ENCODE measurements around the gene FGD3.

Gene FGD3

DNA sequence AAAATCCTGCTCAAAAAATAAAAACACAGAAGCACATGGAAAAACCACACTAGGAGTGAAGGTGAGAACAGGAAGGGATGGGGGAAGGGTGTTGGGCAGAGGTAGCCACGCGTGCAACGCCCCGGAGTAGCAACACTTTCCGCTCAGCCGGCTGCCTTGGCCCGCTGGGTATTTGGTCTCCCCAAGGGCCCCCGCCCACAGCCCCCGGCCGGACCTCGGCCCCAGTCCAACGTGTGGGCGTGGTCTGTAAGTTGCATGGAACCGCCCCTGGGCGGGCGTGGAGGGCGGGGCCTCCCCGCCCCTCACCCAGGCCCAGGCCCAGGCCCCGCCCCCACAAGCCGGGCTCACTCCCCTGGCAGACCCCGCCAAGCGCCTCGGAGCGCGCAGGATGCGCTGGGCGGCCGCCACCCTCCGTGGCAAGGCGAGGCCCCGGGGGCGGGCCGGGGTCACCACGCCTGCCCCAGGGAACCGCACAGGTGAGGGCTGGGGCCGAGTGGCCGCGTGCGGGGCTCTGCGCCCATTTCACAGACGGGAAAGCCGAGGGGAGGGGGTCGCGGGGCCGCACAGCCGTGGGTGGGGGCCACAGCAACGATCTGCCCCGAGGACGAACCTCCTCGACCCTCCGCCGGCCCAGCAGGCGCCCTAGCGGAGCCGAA, 111.2 kb downstream of the FGD3 start, which contains the start of gene SUSD3:
SUSD3 (plus strand) TSS at position 347 of the 656 bp plus-strand sequence; CDS start at position 389, 42 bp downstream.
- peak; percentile 48 to 57 for DNase-seq

DNA sequence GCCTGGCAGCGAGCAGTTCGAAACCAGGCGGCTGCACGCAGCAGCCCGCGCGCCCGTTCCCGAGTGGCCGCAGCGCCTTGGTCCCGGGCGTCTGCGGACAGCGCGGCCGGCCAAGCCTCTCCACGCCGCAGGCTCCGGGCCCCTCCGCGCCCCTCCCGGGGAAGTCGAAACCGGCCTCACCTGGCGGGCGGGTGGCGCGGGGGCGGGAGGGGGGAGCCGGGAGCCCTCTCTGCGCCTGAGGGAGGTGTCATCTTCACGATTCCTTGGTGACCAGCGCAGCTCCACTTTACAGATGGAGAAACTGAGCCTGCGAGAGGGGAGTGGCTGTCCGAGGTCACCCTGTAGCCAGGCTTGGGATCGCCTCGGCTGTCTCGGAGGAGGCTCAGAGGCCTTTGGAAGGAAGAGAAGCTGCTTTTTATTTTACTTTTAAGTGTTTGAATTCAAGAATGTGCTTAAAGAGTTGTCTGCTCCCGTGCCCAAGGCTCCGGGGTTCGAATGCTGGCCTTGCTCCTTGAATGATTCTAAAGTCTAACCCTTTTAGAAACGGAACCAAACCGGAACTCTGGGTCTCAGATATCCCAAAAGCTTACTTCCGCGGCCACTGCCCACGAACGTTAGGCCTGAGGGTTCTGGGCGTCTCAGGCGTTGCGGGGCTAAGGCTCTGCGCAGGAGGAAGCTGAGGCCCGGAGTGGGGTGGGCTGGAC, 111.8 kb downstream of the FGD3 start:
- DNase-seq, result peak in 1 of 2 experiments; percentile 23

- no peak for DNase-seq
Observed at GRCh38 chr9:93059715-93060578, 112.6 kb downstream of the FGD3 start.

DNA sequence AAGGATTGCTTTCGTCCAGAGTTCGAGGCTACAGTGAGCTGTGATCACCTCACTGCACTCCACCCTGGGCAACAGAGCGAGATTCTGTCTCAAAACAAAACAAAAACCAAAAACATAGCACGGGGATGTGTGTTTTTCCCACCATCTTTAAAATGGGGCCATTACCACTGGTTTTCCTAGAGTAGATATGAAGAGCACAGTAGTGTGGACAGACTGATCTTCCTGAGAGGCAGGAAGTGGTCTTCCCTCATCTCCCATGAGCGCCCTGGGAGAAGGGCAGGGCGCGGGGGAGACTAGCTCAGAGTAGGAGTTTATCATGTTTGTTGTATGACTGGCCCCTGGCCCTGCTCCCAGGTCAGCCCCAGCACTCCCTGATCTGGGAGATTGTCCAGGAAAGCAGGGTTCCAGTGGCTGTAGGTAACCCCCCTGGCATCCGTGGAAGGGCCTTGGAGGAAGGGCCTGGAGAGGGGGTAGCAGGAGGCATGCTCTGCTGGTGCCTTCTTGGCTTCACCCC, 113.5 kb downstream of the FGD3 start:
- no peak for DNase-seq

GRCh38 chr9:93061260-93061751, 114.0 kb downstream of the FGD3 start:
- DNase-seq, result no peak

GRCh38 chr9:93061791-93062763, 114.8 kb downstream of the FGD3 start:
- no peak for DNase-seq

DNA sequence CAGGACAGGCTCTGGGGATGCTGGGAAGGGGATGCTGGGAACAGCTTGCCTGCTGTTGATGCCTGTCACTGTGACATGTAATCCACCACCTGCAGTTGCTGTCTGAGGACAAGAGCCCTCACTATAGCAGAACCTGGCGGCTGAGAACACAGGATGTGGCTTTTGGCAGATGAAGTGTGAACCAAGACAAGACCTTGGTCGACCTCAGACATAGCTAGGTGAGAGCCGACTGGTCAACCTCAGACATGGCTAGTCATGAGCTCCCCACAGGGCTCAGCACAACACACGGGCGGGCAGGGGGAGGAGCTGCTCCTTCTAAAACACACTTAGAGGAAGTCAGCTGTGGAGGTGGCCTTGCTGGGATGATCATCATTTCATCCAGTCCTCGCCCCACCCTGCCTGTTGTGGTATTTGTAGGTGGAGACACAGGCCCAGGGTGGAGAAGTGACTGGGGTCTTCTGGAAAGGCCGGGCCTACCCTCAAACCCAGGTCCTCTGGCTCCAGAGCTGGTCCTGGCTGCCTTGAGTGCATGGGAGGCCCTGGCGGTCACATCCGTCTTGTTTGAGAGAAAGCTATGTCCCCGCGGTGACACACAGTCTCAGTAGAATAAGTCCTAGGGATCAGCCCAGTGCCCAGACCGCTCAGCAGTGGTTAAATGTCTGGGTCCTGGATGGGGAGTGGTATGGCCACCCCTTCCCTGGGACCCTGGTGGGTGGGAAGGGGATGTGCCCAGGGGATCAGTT, 117.2 kb downstream of the FGD3 start:
- peak; percentile 79 to 82 for DNase-seq

GRCh38 chr9:93065135-93065720, 117.9 kb downstream of the FGD3 start:
- DNase-seq, result no peak

- DNase-seq, result no peak
Observed at GRCh38 chr9:93066978-93067603, 119.8 kb downstream of the FGD3 start.

DNA sequence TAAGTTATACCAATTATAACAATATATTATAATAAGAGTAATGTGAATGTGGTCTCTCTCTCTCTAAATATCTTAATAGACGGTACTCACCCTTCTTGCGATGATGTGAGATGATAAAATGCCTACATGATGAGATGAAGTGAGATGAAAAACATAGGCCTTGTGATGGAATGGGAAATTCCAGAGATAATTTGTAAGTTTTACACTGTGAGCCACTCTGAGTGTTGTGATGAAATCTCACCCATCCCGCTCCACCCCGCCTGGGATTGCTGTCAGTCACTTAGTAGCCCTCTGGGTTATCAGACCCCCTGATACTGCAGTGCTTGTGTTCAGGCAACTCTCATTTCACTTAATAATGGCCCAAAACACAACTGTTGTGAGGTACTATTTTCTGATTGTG, 121.6 kb downstream of the FGD3 start:
- no peak for DNase-seq

DNA sequence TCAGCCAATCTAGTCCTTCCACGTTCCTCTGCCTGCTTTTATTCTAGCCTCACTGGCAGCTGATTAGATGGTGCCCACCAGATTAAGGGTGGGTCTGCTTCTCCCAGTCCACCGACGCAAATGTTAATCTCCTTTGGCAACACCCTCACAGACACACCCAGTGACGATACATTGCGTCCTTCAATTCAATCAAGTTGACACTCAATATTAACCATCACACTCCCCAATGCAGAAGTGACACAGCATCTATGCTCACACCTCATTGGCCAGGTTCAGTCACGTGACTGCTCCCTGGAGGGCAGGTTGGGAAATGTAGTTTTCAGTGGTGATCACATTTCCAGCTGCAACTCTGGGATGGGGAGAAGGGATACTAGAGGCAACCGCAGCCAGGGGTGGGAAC, 124.1 kb downstream of the FGD3 start:
- no peak for DNase-seq

GRCh38 chr9:93072383-93072795, 125.1 kb downstream of the FGD3 start:
- DNase-seq, result no peak

- DNase-seq, result no peak
Observed at GRCh38 chr9:93076101-93076791, 128.9 kb downstream of the FGD3 start.

DNA sequence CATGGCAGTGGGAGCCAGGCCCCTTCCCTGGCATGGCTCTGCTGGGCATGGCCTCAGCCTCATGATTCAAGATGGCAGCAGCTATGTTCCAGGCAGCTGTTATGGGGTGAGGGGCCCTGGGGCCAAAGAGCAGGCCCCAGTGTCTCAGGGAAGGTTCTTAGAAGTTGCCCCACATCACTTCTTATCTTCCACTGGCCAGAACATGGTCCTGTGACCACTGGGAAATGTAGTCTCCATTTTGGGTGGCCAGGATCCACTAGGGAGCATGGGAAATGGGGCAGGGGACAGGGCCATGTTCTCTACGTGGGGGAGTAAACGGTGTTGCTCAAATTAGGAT, 129.4 kb downstream of the FGD3 start:
- no peak for DNase-seq

DNA sequence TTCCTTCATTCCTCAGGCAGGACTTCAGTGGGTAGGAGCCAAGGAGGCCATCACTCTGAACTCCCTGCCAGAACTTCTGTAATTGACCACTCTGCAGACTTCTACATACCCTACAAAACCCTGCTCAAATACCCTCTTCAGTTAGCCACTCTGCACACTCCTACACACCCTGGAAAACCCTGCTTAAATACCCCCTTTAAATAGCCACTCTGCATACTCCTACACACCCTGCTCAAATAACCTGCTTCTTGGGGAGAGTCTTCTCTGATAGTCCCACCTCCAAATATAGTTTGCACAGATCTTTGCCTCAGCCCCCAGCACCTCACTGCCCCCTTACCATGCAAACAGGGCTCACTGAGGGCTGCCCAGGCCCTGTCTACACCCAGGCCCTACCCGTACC, 130.0 kb downstream of the FGD3 start:
- DNase-seq, result no peak

DNA sequence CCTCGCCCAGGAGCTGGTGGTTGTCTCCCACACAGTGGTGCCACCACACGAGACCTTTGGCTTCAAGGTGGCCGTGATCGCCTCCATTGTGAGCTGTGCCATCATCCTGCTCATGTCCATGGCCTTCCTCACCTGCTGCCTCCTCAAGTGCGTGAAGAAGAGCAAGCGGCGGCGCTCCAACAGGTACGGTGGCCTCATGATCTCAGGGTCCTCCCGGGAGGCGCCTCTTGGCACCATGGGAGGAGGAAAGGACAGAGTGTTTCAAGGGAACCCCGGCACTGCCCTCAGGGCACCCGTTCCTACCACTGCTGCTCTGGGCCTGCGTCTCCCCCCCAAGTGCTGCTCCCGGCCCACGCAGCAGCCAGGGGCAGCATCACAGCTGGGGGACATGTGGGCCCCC, 130.5 kb downstream of the FGD3 start:
- DNase-seq, result no peak

DNA sequence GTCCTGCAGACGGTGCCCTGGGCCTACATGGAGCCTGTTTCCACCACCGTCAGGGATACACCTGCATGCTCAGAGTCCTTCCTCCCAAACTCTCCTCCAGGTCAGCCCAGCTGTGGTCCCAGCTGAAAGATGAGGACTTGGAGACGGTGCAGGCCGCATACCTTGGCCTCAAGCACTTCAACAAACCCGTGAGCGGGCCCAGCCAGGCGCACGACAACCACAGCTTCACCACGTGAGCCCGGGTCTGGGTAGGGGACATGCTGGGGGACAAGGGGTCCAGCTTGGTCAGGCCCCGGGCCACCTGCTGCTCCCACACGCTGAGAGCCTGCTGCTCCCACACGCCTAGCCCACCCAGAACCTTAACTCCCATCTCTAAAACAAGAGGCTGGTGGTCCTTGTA, 132.0 kb downstream of the FGD3 start:
- DNase-seq, result no peak

DNA sequence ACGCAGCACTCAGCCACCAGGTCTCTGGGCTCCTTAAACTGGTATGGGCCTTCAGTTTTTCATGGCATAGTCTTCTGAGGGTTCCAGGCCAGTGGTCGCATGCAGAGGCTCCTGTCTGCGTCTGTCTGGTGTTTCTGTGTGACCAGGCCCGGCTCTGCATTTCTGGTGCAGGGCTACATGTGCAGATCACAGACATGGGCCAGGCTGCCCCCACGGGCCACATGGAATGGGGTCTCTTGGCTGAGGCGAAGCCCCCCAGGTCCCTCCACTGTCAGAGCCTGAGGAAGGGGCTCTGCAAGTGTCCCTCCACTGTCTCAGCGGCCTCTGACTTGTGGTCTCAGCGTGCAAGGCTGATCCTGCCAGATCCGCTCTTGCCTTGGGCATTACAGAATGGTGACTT, 133.1 kb downstream of the FGD3 start:
- no peak for DNase-seq

GRCh38 chr9:93081081-93081529, 133.8 kb downstream of the FGD3 start:
- DNase-seq, result no peak

- DNase-seq, result no peak
Observed at GRCh38 chr9:93081931-93082330, 134.6 kb downstream of the FGD3 start.
